GM19035 (cell line): ENCODE results near the gene DAAM1.

Source experiments
- ATAC-seq: cut with Tn5 transposase; IDR thresholded peaks from one replicate; pipeline ENCODE4 v1.9.1; 2021; ENCODE audit not compliant: unreplicated experiment

DAAM1 gene

DNA sequence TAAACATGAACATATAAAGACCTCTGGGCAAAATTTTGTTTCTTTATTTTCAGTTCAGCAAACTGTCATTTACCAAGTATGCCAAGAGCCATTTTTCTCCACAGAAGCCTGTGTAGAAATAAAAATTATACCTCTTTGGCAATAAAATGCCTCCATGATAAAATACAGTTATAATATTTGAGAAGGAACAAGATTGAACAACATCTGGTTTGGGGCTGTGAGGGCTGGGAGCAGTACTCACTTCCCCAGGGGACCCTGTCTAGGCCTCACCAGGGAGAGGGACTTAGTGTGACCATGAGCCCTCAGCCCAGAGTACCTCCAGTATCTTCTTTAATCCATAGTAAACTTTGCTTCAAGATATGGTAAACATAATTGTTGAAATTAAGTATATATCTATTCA, 65.1 kb downstream of the DAAM1 start:
- no peak for ATAC-seq

DNA sequence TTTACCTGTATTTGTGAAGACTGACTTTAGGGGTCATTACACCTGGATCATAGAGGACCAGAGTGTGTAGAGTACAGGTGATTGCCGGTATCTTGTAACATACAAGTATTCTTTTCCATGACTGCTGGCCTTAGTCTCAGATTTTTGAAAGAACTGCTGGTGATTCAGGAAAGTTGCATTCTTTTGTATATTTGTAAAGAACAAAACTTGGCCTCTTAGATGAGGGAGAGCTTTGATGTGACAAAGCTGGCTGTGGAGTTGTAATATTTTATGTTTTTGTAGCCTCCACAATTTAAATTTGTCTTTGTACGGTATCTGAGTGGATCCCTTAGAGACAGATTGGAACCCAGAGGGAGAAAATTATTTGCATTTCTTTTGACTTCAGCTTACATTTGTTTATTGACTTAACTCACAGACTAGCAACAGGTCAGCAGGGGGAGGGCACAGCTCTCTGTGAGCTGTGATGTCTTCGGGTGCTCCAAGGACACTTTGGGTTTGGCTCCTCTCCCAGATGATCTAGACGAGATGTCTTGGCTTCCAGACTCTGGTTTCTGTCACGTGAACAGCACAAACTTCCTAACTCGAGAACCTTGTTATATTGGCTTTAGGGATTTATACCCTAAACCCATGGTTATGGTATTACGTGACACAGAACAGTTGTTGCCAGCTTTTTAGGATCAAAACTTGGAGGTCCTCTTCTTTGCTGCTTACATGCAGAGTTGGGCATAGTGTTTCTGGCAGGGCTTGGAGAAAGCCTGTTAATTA, 65.9 kb downstream of the DAAM1 start:
- no peak for ATAC-seq

DNA sequence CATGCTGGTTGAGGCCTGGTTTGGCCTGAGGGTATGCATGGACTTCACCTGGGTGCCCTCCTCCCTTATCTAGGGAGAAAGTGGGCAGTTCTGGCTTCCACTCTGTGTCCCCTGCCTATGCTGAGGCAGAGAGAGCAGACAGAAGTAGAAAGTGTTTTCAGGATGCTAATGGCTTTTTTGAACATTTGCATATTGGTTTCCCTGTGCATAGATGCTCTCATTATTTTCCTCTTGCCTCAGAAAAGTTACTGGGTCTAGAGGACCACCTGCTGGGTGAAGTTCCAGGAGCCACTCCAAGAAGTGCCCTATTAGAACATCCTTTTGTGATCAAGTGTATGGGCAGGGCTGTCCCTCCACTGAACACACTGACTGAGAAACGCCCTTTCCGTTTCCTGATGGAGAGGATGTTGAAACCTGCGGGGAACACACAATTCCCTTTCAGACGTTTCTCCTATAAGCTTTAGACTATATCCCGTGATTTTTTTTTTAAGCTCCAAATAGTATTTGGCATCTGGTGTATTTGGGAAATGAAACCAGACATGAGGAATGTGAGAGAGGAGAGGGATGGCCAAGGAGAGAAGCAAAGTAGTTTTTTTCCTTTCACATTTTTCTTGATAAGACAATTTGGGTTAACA, 66.6 kb downstream of the DAAM1 start:
- peak; percentile 84 for ATAC-seq

DNA sequence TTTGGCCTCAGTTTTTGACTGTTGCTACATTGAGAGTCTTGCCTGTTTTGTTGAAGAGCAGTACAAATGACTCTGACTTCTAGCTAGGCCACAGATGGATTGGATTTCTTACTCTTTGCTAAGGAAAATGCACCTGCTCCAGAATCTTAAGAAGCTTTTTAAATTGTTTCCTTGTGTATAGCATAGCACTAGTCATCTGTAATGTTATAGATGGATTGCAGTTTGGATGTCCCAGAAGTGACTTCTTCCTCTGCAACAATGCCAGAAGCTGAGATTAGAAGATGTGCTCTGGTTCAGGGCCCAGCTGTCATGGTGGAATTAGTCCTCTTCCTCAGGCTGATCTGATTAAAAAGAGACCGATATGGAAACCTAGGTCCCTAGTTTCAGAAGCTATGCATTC, 67.9 kb downstream of the DAAM1 start:
- no peak for ATAC-seq

DNA sequence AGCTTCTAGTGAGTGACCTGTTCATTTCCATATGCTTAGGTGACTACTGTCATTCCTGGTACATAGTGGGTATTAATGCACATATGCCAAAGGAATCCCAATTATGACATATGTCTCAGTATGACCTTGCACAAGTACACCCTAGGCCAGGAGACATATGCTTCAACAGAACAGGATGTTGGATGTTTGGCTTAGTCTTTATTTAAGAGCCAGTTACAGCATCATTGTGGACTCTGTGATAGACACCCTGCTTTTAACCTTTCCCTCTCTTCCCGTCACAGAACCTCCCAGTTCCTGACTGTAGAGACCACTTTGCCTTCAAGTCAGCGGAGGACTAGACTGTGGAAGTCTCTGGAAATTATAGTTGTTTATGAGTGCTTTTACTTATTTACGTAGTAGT, 72.9 kb downstream of the DAAM1 start:
- ATAC-seq: no peak

DNA sequence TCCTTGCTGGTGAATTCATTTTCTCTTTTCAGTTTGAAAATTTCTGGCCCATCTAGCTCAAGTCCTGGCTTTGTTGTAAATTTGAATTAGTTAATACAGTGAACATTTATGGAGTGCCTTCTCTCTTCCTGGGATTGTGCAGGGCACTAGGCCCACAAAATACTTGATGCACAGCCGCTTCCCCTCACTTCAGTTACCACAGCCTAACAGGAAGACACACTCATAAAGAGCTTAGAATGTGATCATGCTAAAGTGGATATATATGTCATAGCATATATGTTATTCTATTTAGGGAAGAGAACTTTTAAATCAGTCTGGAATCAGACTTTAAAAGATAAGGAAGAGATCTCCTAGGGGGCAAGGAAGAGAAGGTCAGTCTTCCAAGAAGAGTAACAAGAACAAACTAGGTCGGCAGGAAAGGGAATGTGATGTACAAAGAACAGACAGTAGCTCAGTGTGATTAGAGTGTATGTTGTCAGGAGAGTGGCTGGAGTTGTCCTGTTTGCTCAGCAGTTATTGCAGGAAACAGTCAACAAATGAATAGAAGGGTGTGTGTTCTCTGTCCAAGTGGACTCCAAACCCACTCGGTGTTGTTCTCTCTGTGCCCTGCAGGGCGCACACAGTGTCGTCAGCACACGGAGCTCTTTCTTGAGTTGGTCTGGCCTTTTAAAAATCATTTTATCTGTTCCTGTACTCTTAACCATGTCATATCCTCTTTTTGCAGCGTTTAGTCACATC, 74.4 kb downstream of the DAAM1 start:
- no peak for ATAC-seq

GRCh38 chr14:59265808-59266207, 77.3 kb downstream of the DAAM1 start:
- no peak for ATAC-seq

DNA sequence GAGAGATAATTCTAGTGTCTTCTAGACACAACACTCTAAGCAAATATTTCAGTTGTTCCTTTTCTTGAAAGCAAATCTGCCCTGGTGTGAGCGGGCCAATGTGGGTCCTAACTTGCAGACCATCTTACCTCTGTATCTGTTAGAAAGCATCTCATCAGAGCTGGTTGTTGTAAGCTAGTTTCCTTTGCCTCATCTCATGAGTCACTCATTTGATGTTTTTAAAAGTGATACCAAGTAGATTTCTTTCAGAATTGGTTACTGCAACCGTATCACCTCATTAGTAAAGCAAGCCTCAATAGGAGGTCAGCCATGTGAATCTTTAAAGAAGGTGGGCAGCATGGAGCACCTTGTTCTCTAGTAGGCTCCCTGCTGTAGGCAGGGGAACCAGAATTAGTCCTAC, 78.6 kb downstream of the DAAM1 start:
- no peak for ATAC-seq

DNA sequence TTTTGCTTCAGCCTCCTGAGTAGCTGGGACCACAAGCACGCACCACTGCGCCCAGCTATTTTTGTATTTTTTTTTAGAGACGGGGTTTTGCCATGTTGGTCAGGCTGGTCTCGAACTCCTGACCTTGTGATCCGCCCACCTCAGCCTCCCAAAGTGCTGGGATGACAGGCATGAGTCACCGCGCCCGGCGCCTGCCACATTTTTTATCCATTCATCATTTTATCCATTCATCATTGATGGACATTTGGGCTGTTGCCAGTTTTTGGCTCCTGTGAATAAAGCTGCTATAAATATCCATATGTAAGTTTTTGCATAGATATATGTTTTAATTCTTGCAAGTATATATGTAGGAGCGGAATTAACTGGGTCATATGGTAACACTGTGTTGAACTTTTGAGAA, 79.5 kb downstream of the DAAM1 start:
- ATAC-seq: no peak

DNA sequence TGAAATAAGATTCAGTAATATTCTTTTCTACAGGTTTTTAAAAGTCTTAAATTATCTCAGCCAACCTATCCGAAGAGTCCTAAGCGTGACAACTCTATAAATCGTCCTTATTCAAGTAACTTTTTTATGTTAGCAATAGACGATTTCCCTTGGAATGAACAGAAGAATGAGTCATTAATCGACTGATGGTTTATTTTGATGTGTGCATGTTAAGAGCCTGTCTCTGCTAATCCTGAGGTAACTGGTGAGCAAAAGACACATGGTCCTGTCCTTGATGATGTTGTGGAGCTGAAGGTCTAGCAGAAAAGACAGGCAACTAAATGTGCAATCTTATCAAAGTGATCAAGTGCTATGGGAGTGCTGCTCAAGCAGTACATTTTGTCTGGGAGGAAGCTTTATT, 80.4 kb downstream of the DAAM1 start:
- ATAC-seq: no peak

- no peak for ATAC-seq
Observed at GRCh38 chr14:59269466-59269865, 81.0 kb downstream of the DAAM1 start.

- no peak for ATAC-seq
Observed at GRCh38 chr14:59271256-59271655, 82.8 kb downstream of the DAAM1 start.

- ATAC-seq: no peak
Observed at GRCh38 chr14:59271734-59272133, 83.3 kb downstream of the DAAM1 start.

GRCh38 chr14:59272633-59273032, 84.2 kb downstream of the DAAM1 start:
- ATAC-seq: no peak

- no peak for ATAC-seq
Observed at GRCh38 chr14:59273737-59274136, 85.3 kb downstream of the DAAM1 start.

- peak; percentile 60 for ATAC-seq
Observed at GRCh38 chr14:59274991-59275391, 86.5 kb downstream of the DAAM1 start.

DNA sequence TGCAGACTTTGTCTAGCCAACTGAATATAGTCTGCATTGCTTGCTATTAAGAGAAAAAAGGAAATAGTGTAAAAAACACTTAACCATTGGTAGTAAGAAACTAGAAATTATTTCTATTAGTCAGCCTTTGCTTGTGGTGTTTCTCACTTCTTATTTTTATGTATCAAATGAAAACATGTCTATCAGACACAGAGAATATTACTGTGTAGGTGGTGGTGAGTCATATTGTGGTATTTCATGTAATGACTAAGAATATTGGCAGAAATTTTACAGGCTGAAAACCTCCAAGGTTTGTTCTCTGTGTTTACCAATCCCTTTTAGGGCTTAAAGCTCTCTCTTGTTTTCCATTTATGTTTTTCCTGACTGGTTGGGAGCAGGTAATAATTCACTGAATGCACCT, 87.2 kb downstream of the DAAM1 start:
- peak; percentile 82 for ATAC-seq

DNA sequence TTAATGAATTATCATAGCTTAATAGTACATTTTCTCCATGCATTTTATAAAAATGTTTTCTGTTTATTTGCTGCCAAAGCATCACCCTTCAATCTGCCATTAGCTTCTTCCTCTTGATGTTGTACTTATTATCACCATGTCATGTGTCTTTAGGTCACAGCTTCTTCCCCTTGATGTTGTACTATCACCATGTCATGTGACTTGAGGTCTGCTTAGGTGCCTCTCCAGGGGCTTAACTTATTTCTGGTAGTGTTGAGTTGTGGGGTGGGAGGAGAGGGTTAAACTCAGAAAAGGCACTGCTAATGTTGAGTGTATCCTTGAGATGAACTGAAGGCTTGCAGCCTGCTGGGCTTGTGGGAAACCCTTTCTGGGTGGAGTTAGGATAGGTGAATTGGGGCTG, 87.8 kb downstream of the DAAM1 start:
- ATAC-seq: no peak

GRCh38 chr14:59277659-59278058, 89.2 kb downstream of the DAAM1 start:
- no peak for ATAC-seq

DNA sequence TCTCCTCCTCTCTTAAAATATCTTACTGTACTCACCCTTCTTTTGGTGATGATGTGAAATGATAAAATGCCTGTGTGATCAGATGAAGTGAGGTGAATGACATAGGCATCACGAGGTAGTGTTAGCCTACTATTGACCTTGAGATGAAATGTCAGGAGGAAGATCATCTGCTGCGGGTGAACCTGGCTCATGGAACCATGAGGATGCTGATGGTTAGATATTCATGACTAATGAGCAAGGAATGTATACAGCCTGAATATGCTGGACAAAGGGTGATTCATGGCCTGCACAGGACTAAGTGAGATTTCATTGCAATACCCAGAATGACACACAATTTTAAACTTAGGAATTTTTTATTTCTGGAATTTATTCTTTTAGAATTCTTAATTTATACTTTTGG, 89.6 kb downstream of the DAAM1 start:
- ATAC-seq: no peak

- ATAC-seq: no peak
Observed at GRCh38 chr14:59280961-59281360, 92.5 kb downstream of the DAAM1 start.
